Measurements from ENCODE around the gene HIPK3. TPM values are rescaled to one million over a fixed set of nuclear protein-coding genes. Genes with fewer than 3 reads are reported as not detected.

HIPK3 gene
- total and polyA plus RNA-seq, 2 experiments from 2014 or later, result 5.5 to 29.8 TPM

- Mint-ChIP-seq H3K4me1 (no peaks in the 10 kb centered on the region), H3K4me3 (no peak overlapping the region), H3K27ac (no peak overlapping the region), H3K36me3 (ENCODE audit: low read depth) (no peaks in the 10 kb centered on the region), H3K27me3 (ENCODE audit: insufficient read depth, low read depth, poor library complexity) (no peaks in the 10 kb centered on the region), H3K9me3 (no peaks in the 10 kb centered on the region)
- no peaks in the 10 kb centered on the region for H3K4me1 ChIP-seq (ENCODE audit: insufficient read depth)
- no peaks in the 10 kb centered on the region for H3K36me3 ChIP-seq (ENCODE audit: insufficient read depth)
- ATAC-seq (no peak; the same call in 2 of the 3 replicates), DNase-seq (ENCODE audit: low spot score) (peak; percentile 64)
- no peaks in the 10 kb centered on the region for H3K9me2 ChIP-seq (ENCODE audit: insufficient read depth)
- H3K79me2 ChIP-seq (replicated peaks; ENCODE audit: insufficient read depth), result no peaks in the 10 kb centered on the region
- TF ChIP-seq CTCF (conservative IDR thresholded peaks at IDR 0.05; ENCODE audit: low read depth in 2 of 2), result peak in 1 of 2 experiments; percentile 80; a peak in 3 of 4 replicates
- TF ChIP-seq ZNF114 (CRISPR knock-in tag; IDR thresholded peaks at IDR 0.05), result no peak
- no peak overlapping the region for H3K4me3 ChIP-seq
- no peak overlapping the region for H3K4me2 ChIP-seq
- H3K27me3 ChIP-seq (ENCODE audit: insufficient read depth), result no peaks in the 10 kb centered on the region
- no peaks in the 10 kb centered on the region for H4K20me1 ChIP-seq (replicated peaks; ENCODE audit: insufficient read depth)
- H3K27ac ChIP-seq (ENCODE audit: low read depth), result no peak overlapping the region
- H3F3A ChIP-seq (replicated peaks; ENCODE audit: low read depth), result no peaks in the 10 kb centered on the region
- no peak overlapping the region for H2AFZ ChIP-seq
Measured at GRCh38 chr11:33362051-33362910, 105.1 kb downstream of the HIPK3 start.

GRCh38 chr11:33366918-33367317 is 109.7 kb downstream of the HIPK3 start:
- Mint-ChIP-seq H3K27ac (no peak overlapping the region), H3K36me3 (ENCODE audit: low read depth) (no peaks in the 10 kb centered on the region), H3K4me1 (no peaks in the 10 kb centered on the region), H3K27me3 (ENCODE audit: insufficient read depth, low read depth, poor library complexity) (no peaks in the 10 kb centered on the region), H3K9me3 (no peaks in the 10 kb centered on the region), H3K4me3 (no peak overlapping the region)
- Histone ChIP-seq H3K27ac (ENCODE audit: low read depth) (no peak overlapping the region), H3K36me3 (ENCODE audit: insufficient read depth) (no peaks in the 10 kb centered on the region), H4K20me1 (replicated peaks; ENCODE audit: insufficient read depth) (no peaks in the 10 kb centered on the region), H3K9me2 (ENCODE audit: insufficient read depth) (no peaks in the 10 kb centered on the region), H3K79me2 (replicated peaks; ENCODE audit: insufficient read depth) (no peaks in the 10 kb centered on the region), H3F3A (replicated peaks; ENCODE audit: low read depth) (no peaks in the 10 kb centered on the region), H3K4me2 (no peak overlapping the region), H3K4me3 (no peak overlapping the region), H3K4me1 (ENCODE audit: insufficient read depth) (no peaks in the 10 kb centered on the region), H2AFZ (no peak overlapping the region), H3K27me3 (ENCODE audit: insufficient read depth) (no peaks in the 10 kb centered on the region)
- DNase-seq (ENCODE audit: low spot score) (no peak), ATAC-seq (no peak)
- no peak for TF ChIP-seq NANOG (IDR thresholded peaks at IDR 0.05; ENCODE audit: borderline replicate concordance)
- TF ChIP-seq CTCF (conservative IDR thresholded peaks at IDR 0.05; ENCODE audit: low read depth in 2 of 2), result no peak
- TF ChIP-seq ETS1 (IDR thresholded peaks at IDR 0.05), result no peak
- TF ChIP-seq JUNB (IDR thresholded peaks at IDR 0.05; ENCODE audit: unreplicated experiment), result no peak
- TF ChIP-seq REST (IDR thresholded peaks at IDR 0.05; ENCODE audit: unreplicated experiment), result no peak
- no peak for TF ChIP-seq POLR2AphosphoS5 (IDR thresholded peaks at IDR 0.05; ENCODE audit: low read depth)
